Vagina (tissue), 2 donors: ENCODE results near the gene WDR62. TPM values are rescaled to one million over a fixed set of nuclear protein-coding genes. Genes with fewer than 3 reads are reported as not detected.
"Not testable (repeated sequence)": the region's sequence is repeated elsewhere in the genome, so short reads cannot be mapped to it uniquely, and the experiment has no call there.

ENCODE experiments used
- DNase-seq, 2 donors: peaks; one replicate each; pipeline ENCODE4 v3.0.0-alpha.2; 2017; ENCODE audit errors: extremely low spot score in 2 of 2
- H3K27ac ChIP-seq: fragments of 200-600 bp; sonication (generic); one replicate; pipeline ENCODE4 v1.5.1; 2019
- H3K27me3 ChIP-seq: fragments of 200-600 bp; sonication (generic); one replicate; pipeline ENCODE4 v1.5.1; 2019
- H3K36me3 ChIP-seq, 2 donors: fragments of 200-600 bp; sonication (generic); one replicate each; pipeline ENCODE4 v1.5.1; 2017 to 2019
- H3K4me1 ChIP-seq: fragments of 200-600 bp; sonication (generic); one replicate; pipeline ENCODE4 v1.5.1; 2019
- H3K4me3 ChIP-seq, 2 donors: fragments of 200-600 bp; sonication (generic); 1 replicate in 1 of 2; 2 replicates in 1 of 2; pipeline ENCODE4 v1.5.1; 2016 to 2019
- H3K9me3 ChIP-seq: fragments of 200-600 bp; sonication (generic); one replicate; pipeline ENCODE4 v1.5.1; 2019
- POLR2A ChIP-seq, 2 donors: fragments of 450-650 bp; IDR thresholded peaks; one replicate each; pipeline ENCODE4 v1.6.1; 2017; ENCODE audit warnings: antibody characterized with exemption in 2 of 2, mild to moderate bottlenecking in 2 of 2, moderate library complexity in 2 of 2
- POLR2AphosphoS5 ChIP-seq, 2 donors: sonication (generic); formaldehyde crosslinking; IDR thresholded peaks; one replicate each; pipeline ENCODE4 v1.9.0; 2017; ENCODE audit warnings: antibody characterized with exemption in 2 of 2, mild to moderate bottlenecking in 2 of 2, low read depth in 1 of 2; ENCODE audit not compliant: insufficient read depth in 1 of 2
- intact Hi-C: fragments of 100-400 bp; cut with DNase I; formaldehyde crosslinking; loops from one replicate; pipeline ENCODE4 v1.15.1; 2023
- total RNA-seq: library from RNA; depleted of rRNA; stranded (reverse); fragments of >200 nt; gene quantifications from one replicate; pipeline ENCODE4 v1.2.3, GENCODE V29; 2016
- TF ChIP-seq, protein P1 (sequence below), 3 experiments: fragments of 450-650 bp in 2 of 3; fragments of 200-600 bp in 1 of 3; sonication (generic) in 1 of 3; IDR thresholded peaks; one replicate each; pipeline ENCODE4 v1.5.1; 2017 to 2019; ENCODE audit warnings: antibody characterized with exemption in 3 of 3, mild to moderate bottlenecking in 2 of 3, moderate library complexity in 2 of 3

The WDR62 gene
- total RNA-seq, 1 donor from 2014 or later = 2.5 TPM

DNA sequence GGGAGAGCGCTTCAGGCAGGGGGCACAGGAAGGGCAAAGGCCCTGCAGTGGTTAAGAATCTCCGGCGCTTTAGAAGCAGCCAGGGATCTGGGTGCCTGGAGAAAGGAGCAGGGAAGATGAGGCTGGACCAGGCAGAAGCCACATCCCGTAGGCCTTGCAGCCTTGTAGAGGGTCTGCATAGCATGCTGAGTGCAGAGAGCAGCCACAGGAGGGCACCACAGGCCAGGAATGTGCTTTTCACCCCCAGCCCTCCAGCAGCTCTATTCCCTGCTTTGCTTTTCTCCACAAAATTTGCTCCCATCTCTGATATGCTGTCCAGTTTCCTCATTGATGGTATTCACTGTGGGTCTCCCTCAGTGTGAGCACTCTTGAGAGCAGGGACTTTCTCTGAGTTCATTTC lies 5.7 kb downstream of the WDR62 start:
- intact Hi-C loops = no loop called here
- no peaks in the 10 kb centered on the region for H3K9me3 ChIP-seq
- TF ChIP-seq POLR2AphosphoS5 (IDR thresholded peaks at IDR 0.05; ENCODE audit: insufficient read depth in 1 of 2, low read depth in 1 of 2) (no peak), POLR2A (IDR thresholded peaks at IDR 0.05) (no peak)
- TF ChIP-seq, protein P1, sequence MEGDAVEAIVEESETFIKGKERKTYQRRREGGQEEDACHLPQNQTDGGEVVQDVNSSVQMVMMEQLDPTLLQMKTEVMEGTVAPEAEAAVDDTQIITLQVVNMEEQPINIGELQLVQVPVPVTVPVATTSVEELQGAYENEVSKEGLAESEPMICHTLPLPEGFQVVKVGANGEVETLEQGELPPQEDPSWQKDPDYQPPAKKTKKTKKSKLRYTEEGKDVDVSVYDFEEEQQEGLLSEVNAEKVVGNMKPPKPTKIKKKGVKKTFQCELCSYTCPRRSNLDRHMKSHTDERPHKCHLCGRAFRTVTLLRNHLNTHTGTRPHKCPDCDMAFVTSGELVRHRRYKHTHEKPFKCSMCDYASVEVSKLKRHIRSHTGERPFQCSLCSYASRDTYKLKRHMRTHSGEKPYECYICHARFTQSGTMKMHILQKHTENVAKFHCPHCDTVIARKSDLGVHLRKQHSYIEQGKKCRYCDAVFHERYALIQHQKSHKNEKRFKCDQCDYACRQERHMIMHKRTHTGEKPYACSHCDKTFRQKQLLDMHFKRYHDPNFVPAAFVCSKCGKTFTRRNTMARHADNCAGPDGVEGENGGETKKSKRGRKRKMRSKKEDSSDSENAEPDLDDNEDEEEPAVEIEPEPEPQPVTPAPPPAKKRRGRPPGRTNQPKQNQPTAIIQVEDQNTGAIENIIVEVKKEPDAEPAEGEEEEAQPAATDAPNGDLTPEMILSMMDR (IDR thresholded peaks at IDR 0.05) = peak in 1 of 3 experiments; percentile 26

GRCh38 chr19:36061367-36061766 lies 6.7 kb downstream of the WDR62 start:
- intact Hi-C loops = no loop called here
- Histone ChIP-seq H3K4me3 (no peak overlapping the region), H3K36me3 (no peaks in the 10 kb centered on the region), H3K4me1 (no peaks in the 10 kb centered on the region), H3K27me3 (no peaks in the 10 kb centered on the region), H3K9me3 (no peaks in the 10 kb centered on the region), H3K27ac (no peak overlapping the region)
- no peak for DNase-seq
- no peak for TF ChIP-seq POLR2A (IDR thresholded peaks at IDR 0.05)
- no peak for TF ChIP-seq POLR2AphosphoS5 (IDR thresholded peaks at IDR 0.05; ENCODE audit: insufficient read depth in 1 of 2, low read depth in 1 of 2)
- TF ChIP-seq, protein P1 (IDR thresholded peaks at IDR 0.05) = no peak

More for the DNA sequence above, 5.7 kb downstream of the WDR62 start:
- no peak overlapping the region for H3K27ac ChIP-seq
- H3K27me3 ChIP-seq = no peaks in the 10 kb centered on the region
- peaks cover 2% of the 10 kb centered on the region for H3K4me1 ChIP-seq
- DNase-seq = no peak
- no peak overlapping the region for H3K4me3 ChIP-seq
- H3K36me3 ChIP-seq = no peaks in the 10 kb centered on the region

DNA sequence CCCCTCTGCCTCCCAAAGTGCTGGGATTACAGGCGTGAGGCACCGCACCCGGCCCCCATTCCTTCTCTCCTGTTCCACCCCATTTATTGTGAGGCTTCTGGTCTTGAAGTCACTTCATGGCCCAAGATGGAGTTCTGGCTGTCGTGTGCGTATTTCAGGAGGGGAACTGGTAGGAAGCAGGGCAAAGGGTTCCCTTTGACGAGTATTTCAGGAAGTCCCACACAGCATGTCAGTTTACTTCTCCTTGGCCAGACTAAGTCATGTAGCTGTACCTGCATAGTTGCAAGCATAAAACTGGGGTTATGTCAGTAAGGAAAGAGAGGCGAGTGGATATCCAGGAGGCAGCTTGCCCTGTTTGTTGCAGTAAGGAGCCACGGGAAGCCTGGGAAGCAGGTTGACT lies 10.1 kb downstream of the WDR62 start:
- H3K4me3 ChIP-seq = no peak overlapping the region
- H3K27ac ChIP-seq = no peak overlapping the region
- no peak for TF ChIP-seq POLR2A (IDR thresholded peaks at IDR 0.05)
- TF ChIP-seq, protein P1 (IDR thresholded peaks at IDR 0.05) = no peak
- no peak for TF ChIP-seq POLR2AphosphoS5 (IDR thresholded peaks at IDR 0.05; ENCODE audit: insufficient read depth in 1 of 2, low read depth in 1 of 2)
- H3K27me3 ChIP-seq = no peaks in the 10 kb centered on the region
- no peaks in the 10 kb centered on the region for H3K36me3 ChIP-seq
- DNase-seq = no peak
- H3K4me1 ChIP-seq = no peaks in the 10 kb centered on the region
- no peaks in the 10 kb centered on the region for H3K9me3 ChIP-seq
- intact Hi-C loops = no loop called here

- H3K27ac ChIP-seq = no peak overlapping the region
- peaks cover 8% of the 10 kb centered on the region for H3K4me1 ChIP-seq
- intact Hi-C loops = no loop called here
- H3K4me3 ChIP-seq = no peak overlapping the region
- H3K9me3 ChIP-seq = no peaks in the 10 kb centered on the region
- no peak for DNase-seq
- H3K36me3 ChIP-seq = no peaks in the 10 kb centered on the region
- H3K27me3 ChIP-seq = no peaks in the 10 kb centered on the region
- TF ChIP-seq POLR2A (IDR thresholded peaks at IDR 0.05) = no peak
- TF ChIP-seq POLR2AphosphoS5 (IDR thresholded peaks at IDR 0.05; ENCODE audit: insufficient read depth in 1 of 2, low read depth in 1 of 2) = no peak
- TF ChIP-seq, protein P1 (IDR thresholded peaks at IDR 0.05) = no peak
Observed at GRCh38 chr19:36067681-36068080, 13.0 kb downstream of the WDR62 start.

GRCh38 chr19:36068810-36069499 lies 14.3 kb downstream of the WDR62 start:
- intact Hi-C loops, H3K9me3 ChIP-seq, H3K4me1 ChIP-seq, H3K36me3 ChIP-seq, DNase-seq, H3K27me3 ChIP-seq, H3K4me3 ChIP-seq, H3K27ac ChIP-seq: not testable (repeated sequence)
